ENCODE data around the gene PRMT3.
"Not testable (repeated sequence)": the region's sequence is repeated elsewhere in the genome, so short reads cannot be mapped to it uniquely, and the experiment has no call there.

The PRMT3 gene

DNA sequence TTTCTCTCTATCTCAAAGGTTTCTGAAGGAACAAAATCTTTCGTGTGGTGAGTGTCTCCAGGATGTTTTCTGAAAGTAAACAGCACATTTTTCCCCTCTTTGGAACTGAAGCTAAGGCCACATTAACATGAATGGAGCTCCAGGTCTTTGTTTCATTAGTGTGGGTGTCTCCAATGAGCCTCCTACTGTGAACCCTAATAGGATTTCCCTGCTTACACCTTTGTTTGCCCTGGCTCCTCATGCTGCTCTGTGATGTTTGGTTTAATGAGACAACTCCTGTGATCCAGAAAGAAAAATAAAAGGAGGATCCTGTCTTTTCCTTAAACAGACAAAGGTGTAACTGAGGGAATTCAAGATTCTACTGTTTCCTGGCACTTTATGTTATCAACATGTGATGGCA, 135.0 kb downstream of the PRMT3 start:
- DNase-seq: no peak

DNA sequence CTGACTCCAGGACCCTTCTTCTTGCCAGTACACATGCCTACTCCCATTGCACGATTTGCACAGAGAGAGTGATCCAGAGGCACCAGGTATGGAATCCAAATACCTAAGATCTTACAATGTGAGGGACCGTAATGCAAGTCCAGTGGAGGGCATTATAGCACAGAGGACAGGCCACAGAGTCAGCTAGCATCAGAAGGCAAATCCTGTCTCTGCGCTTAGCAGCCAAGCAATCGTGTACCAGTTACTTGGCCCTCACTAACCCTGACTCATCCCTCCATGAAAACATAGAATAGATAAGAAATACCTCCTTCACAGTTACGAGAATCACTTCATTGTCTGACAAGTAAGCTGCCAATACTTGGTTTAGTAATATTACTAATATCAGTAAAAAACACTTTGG, 142.2 kb downstream of the PRMT3 start:
- no peak for DNase-seq

DNA sequence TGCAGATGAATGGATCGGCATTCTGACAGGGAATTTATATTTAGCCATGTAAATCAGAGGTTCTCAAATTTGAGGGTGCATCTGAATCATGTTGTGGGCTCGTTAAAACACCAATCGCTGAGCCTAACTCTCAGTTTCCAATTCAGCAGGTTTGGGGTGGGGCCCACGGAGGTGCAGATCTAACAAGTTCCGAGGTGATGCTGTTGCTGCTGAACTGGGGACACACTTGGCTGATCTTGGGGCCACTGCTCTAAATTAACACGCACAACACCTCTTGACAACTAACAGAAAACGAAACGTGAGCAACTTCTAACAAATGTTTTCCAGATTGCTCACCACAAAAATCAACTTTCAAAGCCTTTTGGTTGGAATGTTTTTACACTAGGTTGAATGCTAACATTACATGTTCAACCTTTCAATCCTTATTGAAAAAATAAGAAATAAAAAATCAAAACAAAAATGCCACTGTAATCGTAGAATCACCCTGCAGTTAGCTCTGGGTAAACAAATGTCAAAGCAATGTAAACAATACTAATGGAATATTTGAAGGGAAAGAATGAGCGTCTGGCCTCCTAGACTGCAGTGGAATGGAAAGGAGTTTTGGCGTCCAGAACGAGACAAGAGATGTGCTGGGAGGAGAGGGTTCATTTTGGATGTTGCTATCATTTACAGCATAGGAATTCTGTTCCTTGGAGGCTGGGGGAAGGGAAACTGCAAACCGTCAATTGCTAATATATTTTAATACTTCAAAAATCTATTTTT, 143.6 kb downstream of the PRMT3 start:
- DNase-seq: no peak

DNA sequence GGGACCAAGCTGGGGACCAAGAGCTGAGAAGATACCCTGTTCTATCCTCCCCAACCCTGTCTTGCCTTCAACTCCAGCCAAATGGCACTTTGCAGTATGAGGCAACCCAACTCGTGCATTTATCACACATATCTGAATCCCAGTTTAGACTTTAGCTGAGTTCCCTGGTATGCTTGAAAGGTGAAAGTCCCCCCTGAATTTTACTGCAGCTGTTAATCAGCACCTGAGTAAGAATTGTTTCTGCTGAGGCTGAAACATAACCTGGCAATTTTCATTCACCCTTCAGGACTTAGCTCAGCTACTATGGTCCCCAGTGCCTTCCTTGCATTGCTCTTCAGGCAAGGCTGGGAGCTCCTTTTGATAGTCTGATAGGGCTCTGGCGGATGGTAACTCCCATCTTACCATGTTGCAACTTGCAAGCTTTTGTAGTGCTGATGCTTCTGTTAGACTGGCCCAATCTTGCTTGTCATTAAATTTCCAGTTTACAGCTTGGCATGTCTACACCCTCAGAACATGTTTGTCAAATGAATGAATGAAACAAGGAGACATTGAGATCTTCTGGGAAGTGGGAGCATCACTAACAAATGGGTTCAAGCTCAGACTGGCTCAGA, 147.9 kb downstream of the PRMT3 start:
- DNase-seq: no peak

DNA sequence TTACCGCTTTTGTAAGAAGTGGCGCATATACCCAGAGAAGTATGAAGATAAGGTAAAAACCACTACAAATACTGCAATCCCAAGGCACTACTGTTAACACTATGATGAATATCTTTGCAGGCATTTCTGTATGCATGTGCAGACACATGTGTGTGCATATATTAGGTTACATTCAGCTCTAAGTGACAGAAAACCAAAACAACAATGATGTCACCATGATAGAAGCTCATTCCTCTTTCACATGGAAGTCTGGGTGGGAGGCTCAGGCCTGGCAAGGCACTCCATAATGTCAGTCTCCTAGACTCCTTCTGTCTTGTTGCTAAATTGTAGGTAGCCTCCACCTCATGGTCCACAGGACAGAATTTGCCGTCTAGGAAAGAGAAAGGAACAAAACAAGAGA, 148.8 kb downstream of the PRMT3 start:
- no peak for DNase-seq

DNA sequence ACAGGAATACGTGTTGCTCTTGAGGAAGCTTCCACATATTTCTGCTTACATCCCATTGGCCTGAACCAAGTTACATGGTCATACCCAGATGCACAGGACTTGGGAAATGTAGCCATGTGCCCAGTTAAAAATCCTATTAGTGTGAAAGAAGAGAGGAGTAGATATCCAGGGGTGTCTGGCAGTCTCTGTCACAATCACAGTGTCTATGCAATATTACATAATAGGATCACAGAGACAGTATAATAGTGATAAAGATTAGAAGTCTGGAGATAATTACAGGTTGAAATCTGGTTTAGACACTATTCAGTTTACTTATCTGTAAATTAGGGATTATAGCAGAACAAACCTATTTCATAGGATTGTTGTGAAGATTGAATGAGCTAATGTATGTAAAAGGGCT, 149.3 kb downstream of the PRMT3 start:
- DNase-seq: no peak

DNA sequence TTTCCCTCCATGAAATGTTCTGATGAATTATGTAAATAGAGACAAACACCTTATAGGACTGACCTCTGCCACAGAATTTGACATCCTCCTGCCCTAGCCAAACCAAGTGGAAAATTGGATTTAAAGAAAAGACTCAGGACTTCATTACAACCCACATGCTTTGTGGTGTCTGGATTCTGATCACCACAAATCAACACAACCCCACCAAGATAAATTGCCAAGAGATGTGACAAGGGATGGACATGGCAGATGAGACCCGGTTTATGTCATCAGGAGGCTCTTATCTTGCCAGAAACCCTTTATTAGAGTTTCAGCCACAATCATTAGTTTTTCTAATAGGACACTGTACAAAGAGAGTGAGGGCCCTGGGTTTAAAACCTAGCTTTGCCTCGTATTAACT, 154.0 kb downstream of the PRMT3 start:
- DNase-seq: no peak

DNA sequence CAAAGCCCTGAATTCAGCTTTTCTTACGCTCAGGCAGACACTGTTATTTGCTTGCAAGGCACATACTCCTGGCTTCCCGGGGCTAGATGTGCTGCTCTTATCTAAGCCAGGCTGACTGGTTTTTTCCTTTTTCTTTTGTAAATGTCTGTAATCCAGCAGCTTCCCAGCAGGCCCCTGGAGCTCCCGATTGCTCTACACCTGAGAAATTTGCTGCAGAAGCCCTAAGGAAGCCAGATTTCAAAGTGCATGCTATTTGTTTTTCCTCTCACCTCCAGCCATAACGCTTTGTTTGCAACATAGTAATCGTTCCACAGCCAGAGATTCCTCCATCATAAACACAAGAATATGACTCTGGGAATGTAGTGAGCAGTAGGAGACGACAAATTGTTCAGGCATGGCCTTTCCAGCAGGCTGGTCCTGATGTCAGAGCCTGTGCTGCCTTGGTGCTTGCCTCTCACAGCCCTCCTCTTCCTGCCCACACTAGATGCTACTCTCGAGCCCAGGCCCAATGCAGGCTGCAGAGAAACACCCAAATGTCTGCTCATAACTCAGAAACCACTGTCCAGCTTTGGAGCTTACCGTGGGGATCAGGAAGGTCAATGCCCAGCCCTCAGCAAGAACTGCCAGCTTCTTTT, 157.2 kb downstream of the PRMT3 start:
- DNase-seq: no peak

DNA sequence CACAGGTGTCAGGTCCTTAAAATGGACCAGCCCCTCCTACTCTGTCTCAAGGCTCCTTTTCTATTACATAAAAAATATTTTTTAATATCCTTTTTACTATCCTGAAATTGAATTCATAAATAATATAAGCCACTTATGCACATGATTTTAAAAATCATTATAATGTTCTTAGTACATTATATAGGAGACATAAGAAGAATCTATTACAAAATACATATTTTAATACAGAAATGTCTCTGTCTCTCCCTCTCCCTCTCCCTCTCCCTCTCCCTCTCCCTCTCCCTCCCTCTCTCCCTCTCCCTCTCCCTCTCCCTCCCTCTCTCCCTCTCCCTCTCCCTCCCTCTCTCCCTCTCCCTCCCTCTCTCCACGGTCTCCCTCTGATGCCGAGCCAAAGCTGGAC, 159.9 kb downstream of the PRMT3 start:
- no peak for DNase-seq

DNA sequence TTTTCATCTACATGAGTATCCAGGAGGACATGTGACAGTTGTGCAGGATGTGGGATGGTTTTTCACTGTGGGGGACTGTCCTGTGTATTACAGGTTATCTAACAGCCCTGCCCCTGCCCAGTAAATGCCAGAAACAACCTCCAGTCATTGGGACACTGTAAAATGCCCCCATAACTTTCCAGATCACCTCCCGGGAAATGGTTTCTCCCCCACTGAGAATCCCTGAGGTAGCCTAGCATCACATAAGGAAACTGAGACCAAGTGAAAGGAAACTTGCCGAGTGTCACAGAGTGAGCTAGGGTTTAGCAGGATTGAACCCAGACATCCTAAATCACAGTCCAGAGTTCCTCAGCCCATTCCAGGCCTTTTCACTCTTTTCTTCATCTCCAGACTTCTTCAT, 163.6 kb downstream of the PRMT3 start:
- DNase-seq: no peak

DNA sequence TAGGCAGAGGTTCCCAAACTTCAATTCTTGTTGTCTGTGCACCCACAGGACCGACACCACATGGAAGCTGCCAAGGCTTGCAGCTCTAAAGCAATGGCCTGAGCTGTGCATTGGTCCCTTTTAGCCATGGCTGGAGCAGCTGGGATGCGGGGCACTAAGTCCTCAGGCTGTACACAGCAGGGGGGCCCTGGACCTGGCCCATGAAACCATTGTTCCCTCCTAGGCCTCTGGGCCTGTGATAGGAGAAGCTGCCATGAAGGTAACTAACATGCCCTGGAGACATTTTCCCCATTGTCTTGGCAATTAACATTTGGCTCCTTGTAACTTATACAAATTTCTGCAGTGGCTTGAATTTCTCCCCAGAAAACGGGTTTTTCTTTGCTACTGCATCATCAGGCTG, 168.3 kb downstream of the PRMT3 start:
- DNase-seq: no peak

DNA sequence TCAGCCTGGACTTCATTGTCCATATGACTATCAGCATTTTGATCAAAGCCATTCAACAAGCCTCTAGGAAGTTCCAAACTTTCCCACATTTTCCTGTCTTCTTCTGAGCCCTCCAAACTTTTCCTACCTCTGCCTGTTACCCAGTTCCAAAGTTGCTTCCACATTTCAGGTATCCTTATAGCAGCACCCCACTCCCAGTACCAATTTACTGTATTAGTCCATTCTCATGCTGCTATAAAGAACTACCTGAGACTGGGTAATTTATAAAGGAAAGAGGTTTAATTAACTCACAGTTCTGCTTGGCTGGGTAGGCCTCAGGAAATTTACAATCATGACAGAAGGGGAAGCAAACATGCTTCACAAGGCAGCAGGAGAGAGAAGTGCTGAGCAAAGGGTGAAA, 168.9 kb downstream of the PRMT3 start:
- DNase-seq: not testable (repeated sequence)

DNA sequence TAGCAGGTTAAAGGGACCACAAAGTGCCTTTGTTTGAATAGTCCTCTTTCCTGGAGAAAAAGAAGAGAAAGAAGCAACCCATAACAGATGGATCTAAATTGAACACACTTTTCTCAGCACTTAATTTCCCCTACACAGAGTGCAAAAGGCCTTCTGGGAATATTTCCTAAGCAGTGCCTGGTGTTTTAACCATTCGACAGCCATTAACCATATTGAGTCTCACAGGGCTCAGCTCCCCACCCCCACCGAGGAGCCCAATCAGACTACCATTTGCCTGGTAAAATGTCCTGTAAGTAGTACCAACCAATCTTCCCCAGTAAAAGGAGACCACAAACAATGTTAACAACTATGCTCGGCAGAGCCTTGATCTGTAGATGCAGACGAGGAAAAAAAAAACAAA, 171.2 kb downstream of the PRMT3 start:
- no peak for DNase-seq
